Right atrium auricular region (tissue), 2 donors: ENCODE measurements around the gene CCNL2. TPM values are rescaled to one million over a fixed set of nuclear protein-coding genes. Genes with fewer than 3 reads are reported as not detected.

Experiments
- DNase-seq: peaks from one replicate; pipeline ENCODE4 v3.0.0-alpha.2; 2019; ENCODE audit warnings: low spot score
- H3K27ac ChIP-seq, 2 donors: fragments of 200-600 bp; sonication (generic); 1 replicate in 1 of 2; 2 replicates in 1 of 2; pipeline ENCODE4 v1.5.1; 2016 to 2019
- H3K27me3 ChIP-seq, 2 donors: fragments of 200-600 bp; sonication (generic); one replicate each; pipeline versions ENCODE4 v1.5.1 to v1.6.0; 2017 to 2019
- H3K36me3 ChIP-seq: fragments of 200-600 bp; sonication (generic); one replicate; pipeline ENCODE4 v1.5.1; 2016
- H3K4me1 ChIP-seq, 2 donors: fragments of 200-600 bp; sonication (generic); one replicate each; pipeline versions ENCODE4 v1.5.1 to v1.6.0; 2017 to 2019
- H3K4me3 ChIP-seq, 2 donors: fragments of 200-600 bp; sonication (generic); 1 replicate in 1 of 2; 2 replicates in 1 of 2; pipeline ENCODE4 v1.5.1; 2017 to 2019; ENCODE audit warnings: mild to moderate bottlenecking in 1 of 2, moderate library complexity in 1 of 2
- H3K9me3 ChIP-seq, 2 donors: fragments of 200-600 bp; sonication (generic); one replicate each; pipeline ENCODE4 v1.5.1; 2019
- CTCF ChIP-seq, 2 donors: fragments of 200-600 bp; sonication (generic); IDR thresholded peaks; one replicate each; pipeline ENCODE4 v1.5.1; 2019; ENCODE audit warnings: antibody characterized with exemption in 2 of 2
- microRNA-seq, 2 donors: library from miRNA; unstranded; fragments of <30 nt; microRNA quantifications; one replicate each; pipeline ENCODE4, GENCODE V29; 2016 to 2017; ENCODE audit warnings: borderline number of aligned reads in 2 of 2, borderline replicate concordance in 1 of 2
- total RNA-seq, 2 donors: library from RNA; depleted of rRNA; stranded (reverse); fragments of >200 nt; gene quantifications; one replicate each; pipeline ENCODE4 v1.1.0, GENCODE V29; 2016

The CCNL2 gene
- total RNA-seq, 2 donors from 2014 or later = 41.6 to 44.2 TPM

GRCh38 chr1:1336931-1337792, 62.0 kb downstream of the CCNL2 start:
- H3K4me1 ChIP-seq = peaks cover 0 to 5% of the 10 kb centered on the region in 2 donors
- DNase-seq = no peak
- no peak overlapping the region for H3K27ac ChIP-seq
- no peak overlapping the region for H3K4me3 ChIP-seq
- H3K36me3 ChIP-seq = peaks cover 34% of the 10 kb centered on the region
- H3K9me3 ChIP-seq = no peaks in the 10 kb centered on the region
- no peak for TF ChIP-seq CTCF (IDR thresholded peaks at IDR 0.05)
- H3K27me3 ChIP-seq = no peaks in the 10 kb centered on the region

GRCh38 chr1:1336446-1336845, 62.7 kb downstream of the CCNL2 start:
- Histone ChIP-seq H3K27ac (no peak overlapping the region), H3K4me1 (peaks cover 0 to 5% of the 10 kb centered on the region in 2 donors), H3K27me3 (no peaks in the 10 kb centered on the region), H3K9me3 (no peaks in the 10 kb centered on the region), H3K4me3 (no peak overlapping the region), H3K36me3 (peaks cover 34% of the 10 kb centered on the region)
- no peak for TF ChIP-seq CTCF (IDR thresholded peaks at IDR 0.05)
- DNase-seq = no peak

GRCh38 chr1:1335792-1336248, 63.3 kb downstream of the CCNL2 start:
- no peak overlapping the region for H3K27ac ChIP-seq
- H3K9me3 ChIP-seq = no peaks in the 10 kb centered on the region
- H3K4me3 ChIP-seq = no peak overlapping the region
- H3K27me3 ChIP-seq = no peaks in the 10 kb centered on the region
- peaks cover 0 to 11% of the 10 kb centered on the region in 2 donors for H3K4me1 ChIP-seq
- no peak for TF ChIP-seq CTCF (IDR thresholded peaks at IDR 0.05)
- DNase-seq = no peak
- peaks cover 34% of the 10 kb centered on the region for H3K36me3 ChIP-seq

Small RNA genes lying within 50 kb of the gene (microRNA-seq; reads per million reads assigned to microRNA genes)
- gene MIR6808 = 0 reads per million in 2 donors

Other genes starting within 250 kb of the CCNL2 start
- gene TTLL10, start 225.5 kb downstream of the CCNL2 start, total RNA-seq = not detected
- gene TNFRSF18, start 192.7 kb downstream of the CCNL2 start, total RNA-seq = under 1 TPM in 1 of 2 donors, not detected in 1; 0.55 TPM
- under 1 TPM; 0.59 to 0.79 TPM for gene TNFRSF4, start 185.2 kb downstream of the CCNL2 start, total RNA-seq
- 100 to 1,000 TPM; 120 to 128 TPM for gene SDF4, start 167.3 kb downstream of the CCNL2 start, total RNA-seq
- gene B3GALT6, start 167.1 kb downstream of the CCNL2 start, total RNA-seq = 10 to 100 TPM; 16.1 to 19.7 TPM
- not detected for gene C1QTNF12, start 152.6 kb downstream of the CCNL2 start, total RNA-seq
- gene UBE2J2, start 125.5 kb downstream of the CCNL2 start, total RNA-seq = 10 to 100 TPM; 27.5 to 33.5 TPM
- under 1 TPM; 0.59 to 0.79 TPM for gene SCNN1D, start 118.9 kb downstream of the CCNL2 start, total RNA-seq
- gene ACAP3, start 91.4 kb downstream of the CCNL2 start, total RNA-seq = 10 to 100 TPM; 19.5 to 20.4 TPM
- gene PUSL1, start 90.7 kb downstream of the CCNL2 start, total RNA-seq = 10 to 100 TPM; 14.5 to 24.8 TPM
- gene INTS11, start 74.7 kb downstream of the CCNL2 start, total RNA-seq = 10 to 100 TPM; 59.6 to 65.2 TPM
- 10 to 100 TPM; 35.6 to 64.1 TPM for gene CPTP, start 74.5 kb downstream of the CCNL2 start, total RNA-seq
- under 1 TPM; 0.30 to 0.35 TPM for gene TAS1R3, start 68.1 kb downstream of the CCNL2 start, total RNA-seq
- 10 to 100 TPM; 75.0 to 80.2 TPM for gene DVL1, start 49.9 kb downstream of the CCNL2 start, total RNA-seq
- 10 to 100 TPM; 53.4 to 58.6 TPM for gene MXRA8, start 40.8 kb downstream of the CCNL2 start, total RNA-seq
- gene AURKAIP1, start 24.1 kb downstream of the CCNL2 start, total RNA-seq = 100 to 1,000 TPM; 155 to 159 TPM
- gene MRPL20, start 8.0 kb upstream of the CCNL2 start, total RNA-seq = 100 to 1,000 TPM; 160 to 218 TPM
- gene ANKRD65, start 21.9 kb upstream of the CCNL2 start, total RNA-seq = 1 to 10 TPM; 2.2 to 2.4 TPM
- gene VWA1, start 36.4 kb upstream of the CCNL2 start, total RNA-seq = 10 to 100 TPM; 13.0 to 15.2 TPM
- 1 to 10 TPM; 1.4 to 2.8 TPM for gene ATAD3C, start 50.4 kb upstream of the CCNL2 start, total RNA-seq
- gene ATAD3B, start 72.4 kb upstream of the CCNL2 start, total RNA-seq = 1 to 10 TPM; 2.7 to 5.7 TPM
- 10 to 100 TPM; 15.6 to 18.6 TPM for gene ATAD3A, start 112.8 kb upstream of the CCNL2 start, total RNA-seq
- 1 to 10 TPM; 1.4 to 2.8 TPM for gene TMEM240, start 141.3 kb upstream of the CCNL2 start, total RNA-seq
- 100 to 1,000 TPM in 1 of 2 donors, 10 to 100 TPM in 1; 98.3 to 121 TPM for gene SSU72, start 175.5 kb upstream of the CCNL2 start, total RNA-seq
- 1 to 10 TPM; 2.5 to 2.7 TPM for gene FNDC10, start 200.8 kb upstream of the CCNL2 start, total RNA-seq
- gene MIB2, start 216.2 kb upstream of the CCNL2 start, total RNA-seq = 10 to 100 TPM; 42.4 to 45.6 TPM
- gene MMP23B, start 232.8 kb upstream of the CCNL2 start, total RNA-seq = 10 to 100 TPM; 17.5 to 26.9 TPM